HepG2 (cell line): ENCODE data around the gene CDCA5. TPM values are rescaled to one million over a fixed set of nuclear protein-coding genes. Genes with fewer than 3 reads are reported as not detected.

ENCODE experiments used
- AHR ChIP-seq: IDR thresholded peaks from 2 replicates; pipeline ENCODE4 v1.6.1; 2018; ENCODE audit warnings: missing genetic modification reagents, missing compliant biosample characterization
- ATF7-NPFF ChIP-seq: sonication (generic); formaldehyde crosslinking; IDR thresholded peaks from 2 replicates; pipeline ENCODE4 v1.8.1; 2023; ENCODE audit warnings: mild to moderate bottlenecking, low read depth, missing genetic modification reagents, moderate library complexity
- JARID2 ChIP-seq: sonication (generic); formaldehyde crosslinking; IDR thresholded peaks from 2 replicates; pipeline ENCODE4 v1.8.1; 2023; ENCODE audit warnings: missing genetic modification reagents, inconsistent platforms; ENCODE audit not compliant: insufficient replicate concordance
- NR2F6 ChIP-seq, 2 experiments: IDR thresholded peaks; 2 replicates each; pipeline ENCODE4 v1.6.1; 2016; ENCODE audit warnings: antibody characterized with exemption in 1 of 2, mild to moderate bottlenecking in 1 of 2
- PHF5A ChIP-seq: IDR thresholded peaks from one replicate; pipeline ENCODE4 v1.6.1; 2018; ENCODE audit warnings: low read depth, missing genetic modification reagents; ENCODE audit not compliant: unreplicated experiment
- SKI ChIP-seq: fragments of 450-650 bp; IDR thresholded peaks from one replicate; pipeline ENCODE4 v1.6.1; 2018; ENCODE audit warnings: mild to moderate bottlenecking; ENCODE audit not compliant: partially characterized antibody
- ZFP36L1 ChIP-seq: sonication (generic); formaldehyde crosslinking; IDR thresholded peaks from 2 replicates; pipeline ENCODE4 v1.8.0; 2022; ENCODE audit warnings: mild to moderate bottlenecking, missing genetic modification reagents, moderate library complexity
- ZKSCAN1 ChIP-seq: fragments of 150-350 bp; IDR thresholded peaks from 2 replicates; pipeline ENCODE4 v1.6.1; 2014; ENCODE audit warnings: low read length
- ZNF331 ChIP-seq: sonication (generic); formaldehyde crosslinking; IDR thresholded peaks from 2 replicates; pipeline ENCODE4 v1.4.0; 2020; ENCODE audit warnings: missing genetic modification reagents
- ZNF468 ChIP-seq: sonication (generic); formaldehyde crosslinking; IDR thresholded peaks from 2 replicates; pipeline ENCODE4 v1.8.0; 2022; ENCODE audit warnings: mild to moderate bottlenecking, moderate library complexity, missing genetic modification reagents
- ZNF572 ChIP-seq: sonication (generic); formaldehyde crosslinking; IDR thresholded peaks from 2 replicates; pipeline ENCODE4 v1.5.1; 2020; ENCODE audit warnings: mild to moderate bottlenecking, missing genetic modification reagents
- ZNF83 ChIP-seq: sonication (generic); formaldehyde crosslinking; IDR thresholded peaks from 2 replicates; pipeline ENCODE4 v1.4.0; 2020; ENCODE audit warnings: missing genetic modification reagents, mild to moderate bottlenecking, borderline replicate concordance
- ZSCAN21 ChIP-seq: sonication (generic); formaldehyde crosslinking; IDR thresholded peaks from 2 replicates; pipeline ENCODE4 v1.8.0; 2022; ENCODE audit warnings: mild to moderate bottlenecking, missing genetic modification reagents, moderate library complexity, borderline replicate concordance
- polyA plus RNA-seq, 8 experiments: library from polyadenylated mRNA; depleted of rRNA in 3 of 8; stranded (reverse) in 7 of 8; unstranded in 1 of 8; fragments of >200 nt; fragmentation: Illumina TruSeq in 4 of 8; extraction: Trizol in 4 of 8; gene quantifications; 2 replicates each; pipeline versions ENCODE4 v1.2.1 to v1.2.3, GENCODE V29; 2011 to 2016; ENCODE audit warnings: low read depth in 4 of 8, missing spikeins in 1 of 8, mixed read lengths in 1 of 8; ENCODE audit not compliant: insufficient read depth in 1 of 8
- total RNA-seq, 5 experiments: library from RNA; depleted of rRNA; stranded (reverse); fragments of >200 nt; fragmentation: Illumina TruSeq; extraction: Trizol; gene quantifications; 2 replicates each; pipeline ENCODE4 v1.2.3, GENCODE V29; 2016; ENCODE audit warnings: low read depth in 1 of 5
- TF ChIP-seq, protein P1 (sequence below): sonication (generic); formaldehyde crosslinking; IDR thresholded peaks from 2 replicates; pipeline ENCODE4 v1.4.0; 2020; ENCODE audit warnings: missing genetic modification reagents
- TF ChIP-seq, protein P2 (sequence below): sonication (generic); formaldehyde crosslinking; IDR thresholded peaks from 2 replicates; pipeline ENCODE4 v1.4.0; 2020; ENCODE audit warnings: missing genetic modification reagents, borderline replicate concordance
- TF ChIP-seq, protein P3 (sequence below): sonication (generic); formaldehyde crosslinking; IDR thresholded peaks from 2 replicates; pipeline ENCODE4 v1.5.1; 2020; ENCODE audit warnings: missing genetic modification reagents, mild to moderate bottlenecking, borderline replicate concordance
- TF ChIP-seq, protein P4 (sequence below): sonication (generic); formaldehyde crosslinking; IDR thresholded peaks from 2 replicates; pipeline ENCODE4 v1.4.0; 2020; ENCODE audit warnings: low read depth, missing genetic modification reagents

Gene CDCA5
- total and polyA plus RNA-seq, 2 of the 13 experiments (the other 11 are each of a cell fraction or from before 2014, with no cell fraction given), result 13.5 to 50.6 TPM

DNA sequence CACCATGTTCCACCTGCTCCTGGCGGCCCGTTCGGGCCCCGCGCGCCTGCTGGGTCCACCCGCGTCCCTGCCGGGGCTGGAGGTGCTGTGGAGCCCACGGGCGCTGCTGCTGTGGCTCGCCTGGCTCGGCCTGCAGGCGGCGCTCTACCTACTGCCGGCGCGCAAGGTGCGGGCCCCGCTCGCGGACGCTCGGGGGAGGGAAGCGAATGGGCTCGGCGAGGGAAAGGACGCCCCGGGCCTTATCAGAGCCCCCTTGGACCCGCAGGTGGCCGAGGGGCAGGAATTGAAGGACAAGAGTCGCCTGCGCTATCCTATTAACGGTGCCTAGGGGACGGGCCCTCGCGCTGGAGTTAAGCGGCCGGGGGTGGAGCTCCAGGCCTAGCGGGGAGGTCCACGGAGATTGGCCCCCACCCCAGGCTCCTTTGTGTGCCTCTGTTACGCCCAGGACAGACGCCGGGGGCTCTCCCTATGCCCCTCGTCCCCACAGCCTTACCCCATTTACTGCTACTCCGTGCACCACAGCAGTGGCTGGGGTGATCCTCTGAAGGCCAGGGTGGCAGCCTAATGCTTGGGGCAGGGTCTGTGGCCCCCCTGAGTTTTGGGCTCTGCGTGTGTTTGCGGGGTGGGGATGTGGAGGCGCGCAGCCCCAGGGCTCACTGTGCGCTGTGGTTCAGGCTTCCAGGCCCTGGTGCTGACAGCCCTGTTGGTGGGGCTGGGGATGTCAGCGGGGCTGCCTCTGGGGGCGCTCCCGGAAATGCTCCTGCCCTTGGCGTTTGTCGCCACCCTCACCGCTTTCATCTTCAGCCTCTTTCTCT lies 28.9 kb upstream of the CDCA5 start (continued):
- TF ChIP-seq, protein P1, sequence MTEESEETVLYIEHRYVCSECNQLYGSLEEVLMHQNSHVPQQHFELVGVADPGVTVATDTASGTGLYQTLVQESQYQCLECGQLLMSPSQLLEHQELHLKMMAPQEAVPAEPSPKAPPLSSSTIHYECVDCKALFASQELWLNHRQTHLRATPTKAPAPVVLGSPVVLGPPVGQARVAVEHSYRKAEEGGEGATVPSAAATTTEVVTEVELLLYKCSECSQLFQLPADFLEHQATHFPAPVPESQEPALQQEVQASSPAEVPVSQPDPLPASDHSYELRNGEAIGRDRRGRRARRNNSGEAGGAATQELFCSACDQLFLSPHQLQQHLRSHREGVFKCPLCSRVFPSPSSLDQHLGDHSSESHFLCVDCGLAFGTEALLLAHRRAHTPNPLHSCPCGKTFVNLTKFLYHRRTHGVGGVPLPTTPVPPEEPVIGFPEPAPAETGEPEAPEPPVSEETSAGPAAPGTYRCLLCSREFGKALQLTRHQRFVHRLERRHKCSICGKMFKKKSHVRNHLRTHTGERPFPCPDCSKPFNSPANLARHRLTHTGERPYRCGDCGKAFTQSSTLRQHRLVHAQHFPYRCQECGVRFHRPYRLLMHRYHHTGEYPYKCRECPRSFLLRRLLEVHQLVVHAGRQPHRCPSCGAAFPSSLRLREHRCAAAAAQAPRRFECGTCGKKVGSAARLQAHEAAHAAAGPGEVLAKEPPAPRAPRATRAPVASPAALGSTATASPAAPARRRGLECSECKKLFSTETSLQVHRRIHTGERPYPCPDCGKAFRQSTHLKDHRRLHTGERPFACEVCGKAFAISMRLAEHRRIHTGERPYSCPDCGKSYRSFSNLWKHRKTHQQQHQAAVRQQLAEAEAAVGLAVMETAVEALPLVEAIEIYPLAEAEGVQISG, result peak; percentile 83
- peak; percentile 51; the same call in 1 of the 2 replicates for TF ChIP-seq AHR (CRISPR knock-in tag)
- no peak for TF ChIP-seq ZKSCAN1
- TF ChIP-seq ZNF83 (CRISPR knock-in tag), result no peak
- TF ChIP-seq NR2F6 (IDR thresholded peaks at IDR 0.05), result no peak
- no peak for TF ChIP-seq NR2F6 (CRISPR knock-in tag; IDR thresholded peaks at IDR 0.05)
- TF ChIP-seq ZNF331 (CRISPR knock-in tag), result 0 out of 2 replicates have a peak, but pooled peaks have one; percentile 15
- TF ChIP-seq SKI, result no peak
- peak; percentile 23 for TF ChIP-seq ZSCAN21 (CRISPR knock-in tag)
- no peak for TF ChIP-seq JARID2 (CRISPR knock-in tag)
- peak; percentile 64; the same call in 1 of the 2 replicates for TF ChIP-seq ATF7-NPFF (CRISPR knock-in tag)
- TF ChIP-seq ZNF572, result no peak
- TF ChIP-seq ZFP36L1 (CRISPR knock-in tag), result no peak
- TF ChIP-seq, protein P2, sequence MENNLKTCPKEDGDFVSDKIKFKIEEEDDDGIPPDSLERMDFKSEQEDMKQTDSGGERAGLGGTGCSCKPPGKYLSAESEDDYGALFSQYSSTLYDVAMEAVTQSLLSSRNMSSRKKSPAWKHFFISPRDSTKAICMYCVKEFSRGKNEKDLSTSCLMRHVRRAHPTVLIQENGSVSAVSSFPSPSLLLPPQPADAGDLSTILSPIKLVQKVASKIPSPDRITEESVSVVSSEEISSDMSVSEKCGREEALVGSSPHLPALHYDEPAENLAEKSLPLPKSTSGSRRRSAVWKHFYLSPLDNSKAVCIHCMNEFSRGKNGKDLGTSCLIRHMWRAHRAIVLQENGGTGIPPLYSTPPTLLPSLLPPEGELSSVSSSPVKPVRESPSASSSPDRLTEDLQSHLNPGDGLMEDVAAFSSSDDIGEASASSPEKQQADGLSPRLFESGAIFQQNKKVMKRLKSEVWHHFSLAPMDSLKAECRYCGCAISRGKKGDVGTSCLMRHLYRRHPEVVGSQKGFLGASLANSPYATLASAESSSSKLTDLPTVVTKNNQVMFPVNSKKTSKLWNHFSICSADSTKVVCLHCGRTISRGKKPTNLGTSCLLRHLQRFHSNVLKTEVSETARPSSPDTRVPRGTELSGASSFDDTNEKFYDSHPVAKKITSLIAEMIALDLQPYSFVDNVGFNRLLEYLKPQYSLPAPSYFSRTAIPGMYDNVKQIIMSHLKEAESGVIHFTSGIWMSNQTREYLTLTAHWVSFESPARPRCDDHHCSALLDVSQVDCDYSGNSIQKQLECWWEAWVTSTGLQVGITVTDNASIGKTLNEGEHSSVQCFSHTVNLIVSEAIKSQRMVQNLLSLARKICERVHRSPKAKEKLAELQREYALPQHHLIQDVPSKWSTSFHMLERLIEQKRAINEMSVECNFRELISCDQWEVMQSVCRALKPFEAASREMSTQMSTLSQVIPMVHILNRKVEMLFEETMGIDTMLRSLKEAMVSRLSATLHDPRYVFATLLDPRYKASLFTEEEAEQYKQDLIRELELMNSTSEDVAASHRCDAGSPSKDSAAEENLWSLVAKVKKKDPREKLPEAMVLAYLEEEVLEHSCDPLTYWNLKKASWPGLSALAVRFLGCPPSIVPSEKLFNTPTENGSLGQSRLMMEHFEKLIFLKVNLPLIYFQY (CRISPR knock-in tag), result no peak; the same call in 1 of the 2 replicates
- TF ChIP-seq, protein P3, sequence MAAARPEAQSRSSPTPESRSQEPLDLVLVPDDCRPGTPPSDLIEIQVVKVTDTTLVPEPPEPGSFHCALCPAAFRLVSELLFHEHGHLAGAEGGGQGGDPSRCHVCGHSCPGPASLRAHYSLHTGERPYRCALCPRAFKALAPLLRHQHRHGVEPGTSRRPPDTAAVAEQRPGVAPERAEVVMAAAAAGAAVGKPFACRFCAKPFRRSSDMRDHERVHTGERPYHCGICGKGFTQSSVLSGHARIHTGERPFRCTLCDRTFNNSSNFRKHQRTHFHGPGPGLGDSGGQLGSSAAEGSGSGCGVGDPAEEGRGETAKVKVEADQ (CRISPR knock-in tag), result no peak
- no peak for TF ChIP-seq PHF5A (CRISPR knock-in tag)
- TF ChIP-seq ZNF468, result 0 out of 2 replicates have a peak, but pooled peaks have one; percentile 32
- TF ChIP-seq, protein P4, sequence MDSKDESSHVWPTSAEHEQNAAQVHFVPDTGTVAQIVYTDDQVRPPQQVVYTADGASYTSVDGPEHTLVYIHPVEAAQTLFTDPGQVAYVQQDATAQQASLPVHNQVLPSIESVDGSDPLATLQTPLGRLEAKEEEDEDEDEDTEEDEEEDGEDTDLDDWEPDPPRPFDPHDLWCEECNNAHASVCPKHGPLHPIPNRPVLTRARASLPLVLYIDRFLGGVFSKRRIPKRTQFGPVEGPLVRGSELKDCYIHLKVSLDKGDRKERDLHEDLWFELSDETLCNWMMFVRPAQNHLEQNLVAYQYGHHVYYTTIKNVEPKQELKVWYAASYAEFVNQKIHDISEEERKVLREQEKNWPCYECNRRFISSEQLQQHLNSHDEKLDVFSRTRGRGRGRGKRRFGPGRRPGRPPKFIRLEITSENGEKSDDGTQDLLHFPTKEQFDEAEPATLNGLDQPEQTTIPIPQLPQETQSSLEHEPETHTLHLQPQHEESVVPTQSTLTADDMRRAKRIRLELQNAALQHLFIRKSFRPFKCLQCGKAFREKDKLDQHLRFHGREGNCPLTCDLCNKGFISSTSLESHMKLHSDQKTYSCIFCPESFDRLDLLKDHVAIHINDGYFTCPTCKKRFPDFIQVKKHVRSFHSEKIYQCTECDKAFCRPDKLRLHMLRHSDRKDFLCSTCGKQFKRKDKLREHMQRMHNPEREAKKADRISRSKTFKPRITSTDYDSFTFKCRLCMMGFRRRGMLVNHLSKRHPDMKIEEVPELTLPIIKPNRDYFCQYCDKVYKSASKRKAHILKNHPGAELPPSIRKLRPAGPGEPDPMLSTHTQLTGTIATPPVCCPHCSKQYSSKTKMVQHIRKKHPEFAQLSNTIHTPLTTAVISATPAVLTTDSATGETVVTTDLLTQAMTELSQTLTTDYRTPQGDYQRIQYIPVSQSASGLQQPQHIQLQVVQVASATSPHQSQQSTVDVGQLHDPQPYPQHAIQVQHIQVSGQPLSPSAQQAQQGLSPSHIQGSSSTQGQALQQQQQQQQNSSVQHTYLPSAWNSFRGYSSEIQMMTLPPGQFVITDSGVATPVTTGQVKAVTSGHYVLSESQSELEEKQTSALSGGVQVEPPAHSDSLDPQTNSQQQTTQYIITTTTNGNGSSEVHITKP, result peak; percentile 66
